ENCODE measurements around the gene SLC35E1.
"Not testable (repeated sequence)": the region's sequence is repeated elsewhere in the genome, so short reads cannot be mapped to it uniquely, and the experiment has no call there.

GRCh38 chr19:16512611-16513010 lies 59.6 kb downstream of the SLC35E1 start:
- TF ChIP-seq POLR2A, EP300 (IDR thresholded peaks at IDR 0.05): not testable (repeated sequence)
